IPS-18a (cell line): Measurements from ENCODE around the gene SFTPD.
A peak's percentile ranks its signal among the peaks of the same experiment; 100 is the strongest.

Source experiments
- H3K27ac ChIP-seq: one replicate; pipeline ENCODE4 v1.5.1; 2013; ENCODE audit warnings: low read length
- H3K27me3 ChIP-seq: one replicate; pipeline ENCODE4 v1.6.1; 2013; ENCODE audit warnings: mild to moderate bottlenecking, low read length; ENCODE audit not compliant: control insufficient read depth, insufficient read depth
- H3K36me3 ChIP-seq: one replicate; pipeline ENCODE4 v1.6.1; 2013; ENCODE audit warnings: low read depth, low read length; ENCODE audit not compliant: control insufficient read depth
- H3K4me1 ChIP-seq: one replicate; pipeline ENCODE4 v1.6.1; 2013; ENCODE audit warnings: low read depth, low read length; ENCODE audit not compliant: control insufficient read depth
- H3K4me3 ChIP-seq: one replicate; pipeline ENCODE4 v1.5.1; 2013; ENCODE audit warnings: low read length
- H3K9ac ChIP-seq: one replicate; pipeline ENCODE4 v1.6.1; 2013; ENCODE audit warnings: mild to moderate bottlenecking, low read length, moderate library complexity
- H3K9me3 ChIP-seq: one replicate; pipeline ENCODE4 v1.6.1; 2013; ENCODE audit warnings: low read depth, low read length; ENCODE audit not compliant: control insufficient read depth

The SFTPD gene

GRCh38 chr10:79980711-79981110, 31.8 kb upstream of the SFTPD start:
- Histone ChIP-seq H3K27me3 (peaks cover 33% of the 10 kb centered on the region), H3K9me3 (no peaks in the 10 kb centered on the region), H3K36me3 (no peaks in the 10 kb centered on the region), H3K4me3 (peak overlapping the region; percentile 72), H3K27ac (no peak overlapping the region), H3K4me1 (peaks cover 8% of the 10 kb centered on the region), H3K9ac (no peak overlapping the region)

- Histone ChIP-seq H3K9ac (no peak overlapping the region), H3K4me3 (no peak overlapping the region), H3K36me3 (no peaks in the 10 kb centered on the region), H3K4me1 (peaks cover 8% of the 10 kb centered on the region), H3K27ac (no peak overlapping the region), H3K9me3 (no peaks in the 10 kb centered on the region), H3K27me3 (peaks cover 33% of the 10 kb centered on the region)
Observed at GRCh38 chr10:79979976-79980687, 31.2 kb upstream of the SFTPD start.

DNA sequence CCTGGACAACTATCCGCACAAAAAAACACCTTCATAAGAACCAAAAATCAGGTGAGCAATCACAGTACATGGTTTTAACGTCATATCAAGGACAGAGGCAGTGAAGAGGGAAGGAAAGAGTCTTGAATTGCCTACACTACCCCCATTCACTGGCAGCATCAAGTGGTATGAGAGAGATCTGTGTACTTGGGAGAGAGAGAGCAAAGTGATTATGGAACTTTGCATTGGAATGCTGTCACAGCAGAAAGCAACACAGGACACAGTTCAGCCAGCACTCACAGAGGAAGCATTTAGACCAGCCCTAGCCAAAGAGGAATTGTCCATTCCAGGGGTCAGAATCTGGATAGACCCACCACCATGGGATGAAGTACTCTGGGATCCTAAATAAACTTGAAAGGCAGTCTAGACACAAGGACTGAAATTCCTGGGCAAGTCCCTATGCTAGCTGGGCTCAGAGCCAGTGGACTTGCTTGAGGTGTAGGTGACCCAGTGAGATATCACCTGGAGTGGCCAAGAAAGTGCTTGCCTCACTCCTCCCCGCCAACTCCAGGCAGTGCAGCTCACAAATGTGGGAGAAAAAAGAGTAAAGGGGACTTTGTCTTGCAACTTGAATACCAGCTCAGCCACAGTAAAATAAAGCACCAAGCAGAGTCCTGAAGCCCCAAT, 30.5 kb upstream of the SFTPD start:
- H3K36me3 ChIP-seq: no peaks in the 10 kb centered on the region
- no peaks in the 10 kb centered on the region for H3K9me3 ChIP-seq
- peaks cover 8% of the 10 kb centered on the region for H3K4me1 ChIP-seq
- no peak overlapping the region for H3K9ac ChIP-seq
- H3K27ac ChIP-seq: no peak overlapping the region
- H3K4me3 ChIP-seq: no peak overlapping the region
- peaks cover 33% of the 10 kb centered on the region for H3K27me3 ChIP-seq

DNA sequence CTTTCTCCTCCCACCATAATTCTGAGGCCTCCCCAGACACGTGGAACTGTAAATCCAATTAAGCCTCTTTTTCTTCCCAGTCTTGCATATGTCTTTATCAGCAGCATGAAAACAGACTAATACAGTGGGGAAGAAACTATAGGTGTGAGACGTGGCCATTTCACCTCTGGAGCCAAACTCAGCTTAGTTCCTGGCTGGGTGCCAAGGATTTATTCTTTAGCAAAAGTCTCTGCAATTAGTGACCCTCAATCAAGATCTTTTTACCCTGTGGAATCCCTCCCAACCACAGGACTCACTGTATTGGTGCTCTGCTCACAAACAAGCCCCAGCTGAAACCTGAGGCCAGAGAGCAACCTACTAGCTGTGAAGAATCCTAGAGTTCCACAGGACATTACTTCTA, 28.1 kb upstream of the SFTPD start:
- H3K9ac ChIP-seq: no peak overlapping the region
- H3K4me1 ChIP-seq: peaks cover 8% of the 10 kb centered on the region
- peaks cover 15% of the 10 kb centered on the region for H3K27me3 ChIP-seq
- H3K9me3 ChIP-seq: no peaks in the 10 kb centered on the region
- no peaks in the 10 kb centered on the region for H3K36me3 ChIP-seq
- no peak overlapping the region for H3K27ac ChIP-seq
- H3K4me3 ChIP-seq: no peak overlapping the region

- Histone ChIP-seq H3K27me3 (no peaks in the 10 kb centered on the region), H3K9me3 (peaks cover 4% of the 10 kb centered on the region), H3K36me3 (no peaks in the 10 kb centered on the region)
Observed at GRCh38 chr10:79970062-79970461, 21.2 kb upstream of the SFTPD start.

DNA sequence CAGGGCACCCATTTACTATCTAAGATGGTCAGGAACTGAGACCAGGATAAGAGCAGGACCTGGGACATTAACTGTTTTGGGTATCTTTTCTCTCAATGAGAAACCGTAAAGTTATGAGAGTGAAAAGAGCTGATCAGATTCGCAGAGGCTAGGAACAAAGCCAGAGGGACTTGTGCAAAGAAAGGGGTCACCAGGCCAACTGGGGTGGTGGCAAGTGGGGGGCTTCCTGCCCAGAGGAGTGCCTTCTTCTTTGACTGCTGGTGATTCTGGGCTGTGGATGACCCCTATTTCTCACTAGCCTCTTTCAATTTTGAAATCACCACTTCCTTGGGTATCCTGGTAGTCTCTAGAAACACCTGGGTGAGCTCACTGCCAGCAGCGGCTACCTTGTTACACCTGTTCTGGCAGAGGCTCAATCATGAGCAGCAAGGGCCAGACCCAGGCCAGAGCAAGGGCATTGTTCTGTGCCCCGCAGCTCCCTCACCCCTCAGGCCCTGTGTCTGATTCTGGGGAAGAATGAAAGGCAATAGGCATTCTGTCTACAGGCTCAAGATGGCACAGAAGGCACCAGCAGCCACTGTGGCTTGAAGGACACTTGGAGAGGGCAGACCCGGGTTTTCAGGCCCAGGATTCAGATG, 999 bp downstream of the SFTPD start:
- Histone ChIP-seq H3K4me1 (peaks cover 9% of the 10 kb centered on the region), H3K9me3 (peaks cover 3% of the 10 kb centered on the region), H3K9ac (no peak overlapping the region), H3K36me3 (no peaks in the 10 kb centered on the region), H3K27ac (no peak overlapping the region), H3K4me3 (no peak overlapping the region), H3K27me3 (no peaks in the 10 kb centered on the region)

More at GRCh38 chr10:79970062-79970461, 21.2 kb upstream of the SFTPD start:
- H3K4me1 ChIP-seq: no peaks in the 10 kb centered on the region
- H3K9ac ChIP-seq: no peak overlapping the region
- H3K4me3 ChIP-seq: no peak overlapping the region
- no peak overlapping the region for H3K27ac ChIP-seq

- no peak overlapping the region for H3K9ac ChIP-seq
- H3K27me3 ChIP-seq: no peaks in the 10 kb centered on the region
- no peaks in the 10 kb centered on the region for H3K36me3 ChIP-seq
- no peak overlapping the region for H3K4me3 ChIP-seq
- H3K27ac ChIP-seq: no peak overlapping the region
- no peaks in the 10 kb centered on the region for H3K9me3 ChIP-seq
- H3K4me1 ChIP-seq: peaks cover 9% of the 10 kb centered on the region
Observed at GRCh38 chr10:79947083-79947415, 1.9 kb downstream of the SFTPD start.

- no peaks in the 10 kb centered on the region for H3K27me3 ChIP-seq
- H3K4me1 ChIP-seq: peaks cover 5% of the 10 kb centered on the region
- H3K27ac ChIP-seq: no peak overlapping the region
- H3K9ac ChIP-seq: no peak overlapping the region
- no peaks in the 10 kb centered on the region for H3K9me3 ChIP-seq
- H3K36me3 ChIP-seq: no peaks in the 10 kb centered on the region
- H3K4me3 ChIP-seq: no peak overlapping the region
Observed at GRCh38 chr10:79946271-79947082, 2.4 kb downstream of the SFTPD start.

DNA sequence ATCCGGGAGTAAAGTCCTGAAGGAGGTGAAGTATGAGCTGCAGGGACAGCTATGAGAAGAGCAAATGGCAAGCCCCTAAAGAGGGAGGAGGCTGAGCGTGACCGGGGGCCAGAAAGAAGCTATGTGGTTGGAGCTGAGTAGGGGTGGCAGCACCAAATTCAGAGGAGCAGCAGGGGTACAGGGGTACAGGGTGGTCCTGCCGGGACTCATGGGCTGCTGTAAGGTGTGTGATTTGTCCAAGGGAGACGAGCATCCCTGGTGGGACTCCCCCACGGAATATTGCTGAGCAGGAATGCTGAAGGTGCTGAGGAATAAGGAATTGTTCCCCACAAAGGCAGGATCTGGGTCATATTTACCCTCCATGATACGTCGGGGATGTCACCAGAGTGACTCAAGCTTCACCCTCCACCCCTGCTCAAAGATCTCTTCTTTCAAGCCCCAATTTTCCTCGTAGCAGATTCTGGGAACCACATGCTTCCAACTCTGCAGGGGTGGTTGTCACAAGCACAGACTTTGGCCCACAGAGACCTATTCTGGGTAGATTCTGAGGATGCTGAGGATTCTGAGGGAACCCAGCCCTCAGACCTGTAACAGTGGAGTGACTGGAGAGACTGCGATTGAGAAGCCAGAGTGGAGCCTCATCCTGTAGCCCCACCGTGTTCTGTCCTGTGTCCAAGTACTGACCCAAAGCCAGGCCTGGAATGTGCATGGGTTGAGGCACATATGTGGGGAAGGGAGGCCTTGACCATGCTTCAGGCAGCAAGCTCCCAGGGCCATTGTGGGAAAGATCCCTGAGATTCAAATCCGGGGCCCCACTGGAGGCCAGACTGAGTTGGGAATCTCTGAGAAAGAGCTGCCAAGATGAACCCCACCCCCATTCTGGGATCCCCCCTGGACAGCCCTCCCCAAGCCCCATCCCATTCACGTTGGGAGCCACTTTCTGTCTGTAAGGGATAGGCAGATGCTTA, 4.2 kb downstream of the SFTPD start:
- Histone ChIP-seq H3K4me1 (no peaks in the 10 kb centered on the region), H3K9ac (no peak overlapping the region), H3K4me3 (no peak overlapping the region), H3K9me3 (no peaks in the 10 kb centered on the region), H3K36me3 (no peaks in the 10 kb centered on the region), H3K27me3 (no peaks in the 10 kb centered on the region), H3K27ac (no peak overlapping the region)

DNA sequence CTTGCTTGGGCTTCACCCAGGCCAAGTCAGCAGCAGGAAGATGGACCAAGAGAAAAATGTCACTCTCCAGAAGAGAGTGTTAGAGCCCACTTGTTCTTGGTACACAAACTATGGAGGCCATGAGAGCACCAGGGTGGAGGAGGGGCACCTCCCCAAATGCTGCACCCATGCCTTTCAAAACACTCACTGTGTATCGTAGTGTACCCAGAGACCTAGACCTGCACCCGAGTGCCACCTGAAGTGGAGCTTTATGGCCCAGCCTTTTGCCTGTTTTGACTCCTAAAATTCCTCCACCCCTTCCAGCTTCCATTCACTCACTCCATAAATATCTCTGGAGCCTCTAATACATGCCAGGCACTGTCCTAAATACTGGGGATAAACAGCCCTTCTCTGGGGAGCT, 5.0 kb downstream of the SFTPD start:
- H3K4me3 ChIP-seq: no peak overlapping the region
- H3K9ac ChIP-seq: no peak overlapping the region
- H3K27me3 ChIP-seq: no peaks in the 10 kb centered on the region
- H3K4me1 ChIP-seq: no peaks in the 10 kb centered on the region
- no peaks in the 10 kb centered on the region for H3K9me3 ChIP-seq
- no peaks in the 10 kb centered on the region for H3K36me3 ChIP-seq
- no peak overlapping the region for H3K27ac ChIP-seq
